Keratinocyte (primary cell): ENCODE data around the gene MAP3K4. TPM values are rescaled to one million over a fixed set of nuclear protein-coding genes. Genes with fewer than 3 reads are reported as not detected.

Experiments used
- DNase-seq: peaks from one replicate; pipeline ENCODE4 v3.0.0-alpha.2; 2011; ENCODE audit warnings: low read depth, missing footprints, low spot score
- FAIRE-seq: peaks from 2 replicates; lab custom pipeline; 2011; peaks lifted over from hg19 to GRCh38; lab: Jason Lieb, UNC
- H2AFZ ChIP-seq: 2 replicates; pipeline ENCODE4 v1.6.0; 2012; ENCODE audit warnings: low read length, control low read depth, inconsistent platforms; ENCODE audit not compliant: control insufficient read depth
- H3K27ac ChIP-seq: 2 replicates; pipeline ENCODE4 v1.5.1; 2011; ENCODE audit warnings: low read length; ENCODE audit not compliant: control insufficient read depth, insufficient read depth
- H3K27me3 ChIP-seq: 3 replicates; pipeline ENCODE4 v1.6.0; 2011; ENCODE audit warnings: low read length; ENCODE audit not compliant: control insufficient read depth, insufficient read depth; ENCODE audit errors: extremely low read depth
- H3K36me3 ChIP-seq, 2 experiments: 2 replicates in 1 of 2; 3 replicates in 1 of 2; pipeline ENCODE4 v1.5.1; 2011; ENCODE audit warnings: low read length in 2 of 2, mild to moderate bottlenecking in 1 of 2; ENCODE audit not compliant: control insufficient read depth in 2 of 2, insufficient read depth in 2 of 2; ENCODE audit errors: extremely low read depth in 1 of 2
- H3K4me1 ChIP-seq: 3 replicates; pipeline ENCODE4 v1.5.1; 2011; ENCODE audit warnings: low read length; ENCODE audit not compliant: control insufficient read depth, insufficient read depth; ENCODE audit errors: extremely low read depth
- H3K4me2 ChIP-seq: 3 replicates; pipeline ENCODE4 v1.6.0; 2011; ENCODE audit warnings: low read depth, low read length; ENCODE audit not compliant: control insufficient read depth, insufficient read depth; ENCODE audit errors: extremely low read depth
- H3K4me3 ChIP-seq, 3 experiments: fragments of 200-600 bp in 1 of 3; sonication (generic) in 1 of 3; 2 replicates in 2 of 3; 3 replicates in 1 of 3; pipeline ENCODE4 v1.5.1; 2011 to 2016; ENCODE audit warnings: low read length in 3 of 3, mild to moderate bottlenecking in 3 of 3, control low read depth in 2 of 3, inconsistent platforms in 1 of 3, low read depth in 1 of 3, mixed read lengths in 1 of 3, mixed run types in 1 of 3, moderate library complexity in 1 of 3; ENCODE audit not compliant: control insufficient read depth in 2 of 3, insufficient read depth in 2 of 3; ENCODE audit errors: extremely low read depth in 1 of 3
- H3K79me2 ChIP-seq: 2 replicates; pipeline ENCODE4 v1.6.0; 2012; ENCODE audit warnings: low read length; ENCODE audit not compliant: control insufficient read depth, insufficient read depth
- H3K9ac ChIP-seq: 3 replicates; pipeline ENCODE4 v1.6.0; 2011; ENCODE audit warnings: low read length; ENCODE audit not compliant: control insufficient read depth, insufficient read depth; ENCODE audit errors: extremely low read depth
- H3K9me1 ChIP-seq: 3 replicates; pipeline ENCODE4 v1.6.0; 2011; ENCODE audit warnings: low read length; ENCODE audit not compliant: control insufficient read depth, insufficient read depth; ENCODE audit errors: extremely low read depth
- H3K9me3 ChIP-seq: 2 replicates; pipeline ENCODE4 v1.5.1; 2012; ENCODE audit warnings: low read depth, low read length; ENCODE audit not compliant: control insufficient read depth
- H4K20me1 ChIP-seq: 3 replicates; pipeline ENCODE4 v1.6.0; 2011; ENCODE audit warnings: low read length; ENCODE audit not compliant: control insufficient read depth, insufficient read depth; ENCODE audit errors: extremely low read depth
- EZH2 ChIP-seq: IDR thresholded peaks from one replicate; pipeline ENCODE4 v1.6.1; 2012; ENCODE audit warnings: inconsistent platforms, mild to moderate bottlenecking, low read length, moderate library complexity
- dilution Hi-C: fragments of 300-500 bp; cut with MboI; formaldehyde crosslinking; loops from one replicate; pipeline ENCODE4 v1.7.0; 2020; ENCODE audit warnings: low sequenced_read_pairs; ENCODE audit not compliant: extremely low pct_ligation_motif_present
- polyA plus RNA-seq, 5 experiments: library from polyadenylated mRNA; depleted of rRNA in 3 of 5; stranded (reverse) in 3 of 5; stranded (forward) in 1 of 5; unstranded in 1 of 5; fragments of >200 nt; gene quantifications; 1 replicate in 1 of 5; 2 replicates in 3 of 5; 3 replicates in 1 of 5; pipeline versions ENCODE4 v1.2.1 to v1.2.3, GENCODE V29; 2011 to 2012; ENCODE audit warnings: missing spikeins in 2 of 5, low read depth in 1 of 5, low replicate concordance in 1 of 5
- TF ChIP-seq, protein P1 (sequence below), 3 experiments: IDR thresholded peaks in 1 of 3; conservative IDR thresholded peaks in 1 of 3; optimal IDR thresholded peaks in 1 of 3; 2 replicates in 2 of 3; 3 replicates in 1 of 3; pipeline versions ENCODE3 to v1.5.1; 2011; ENCODE audit warnings: low read length in 3 of 3, mild to moderate bottlenecking in 3 of 3, moderate library complexity in 2 of 3, control low read depth in 1 of 3, inconsistent platforms in 1 of 3; ENCODE audit not compliant: insufficient read depth in 2 of 3; ENCODE audit errors: extremely low read depth in 1 of 3

MAP3K4 gene
- polyA plus RNA-seq, 1 donor (not counting 4 experiments of a cell fraction or from before 2014, with no cell fraction given) = 12.8 TPM

DNA sequence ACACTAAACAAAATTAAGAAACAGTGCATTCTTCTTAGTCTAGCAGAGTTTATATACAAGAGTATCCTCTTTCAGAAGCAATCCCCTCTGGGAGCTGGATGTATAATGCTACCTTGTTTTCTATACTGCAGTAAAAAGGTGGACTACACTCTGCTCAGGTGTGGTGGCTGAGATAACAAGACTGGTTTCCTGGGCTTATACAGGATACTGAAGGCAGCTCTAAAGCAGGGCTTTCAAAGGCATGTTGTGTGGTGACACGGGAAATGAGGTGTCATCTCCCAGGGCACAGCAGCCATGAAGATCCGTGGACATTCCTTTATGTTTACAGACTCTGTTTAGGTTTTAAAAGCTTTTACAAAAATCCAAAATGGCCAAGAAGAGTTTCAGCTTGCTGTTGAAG, 136.7 kb downstream of the MAP3K4 start:
- Histone ChIP-seq H2AFZ (no peak overlapping the region), H3K27me3 (no peaks in the 10 kb centered on the region), H3K9me3 (no peaks in the 10 kb centered on the region), H3K9me1 (no peaks in the 10 kb centered on the region), H3K27ac (no peak overlapping the region), H3K4me1 (no peaks in the 10 kb centered on the region), H3K4me2 (no peak overlapping the region), H4K20me1 (no peaks in the 10 kb centered on the region), H3K36me3 (peaks cover 7 to 14% of the 10 kb centered on the region in 2 experiments), H3K4me3 (no peak overlapping the region), H3K9ac (no peak overlapping the region), H3K79me2 (no peaks in the 10 kb centered on the region)
- dilution Hi-C loops = no loop called here
- TF ChIP-seq, protein P1, sequence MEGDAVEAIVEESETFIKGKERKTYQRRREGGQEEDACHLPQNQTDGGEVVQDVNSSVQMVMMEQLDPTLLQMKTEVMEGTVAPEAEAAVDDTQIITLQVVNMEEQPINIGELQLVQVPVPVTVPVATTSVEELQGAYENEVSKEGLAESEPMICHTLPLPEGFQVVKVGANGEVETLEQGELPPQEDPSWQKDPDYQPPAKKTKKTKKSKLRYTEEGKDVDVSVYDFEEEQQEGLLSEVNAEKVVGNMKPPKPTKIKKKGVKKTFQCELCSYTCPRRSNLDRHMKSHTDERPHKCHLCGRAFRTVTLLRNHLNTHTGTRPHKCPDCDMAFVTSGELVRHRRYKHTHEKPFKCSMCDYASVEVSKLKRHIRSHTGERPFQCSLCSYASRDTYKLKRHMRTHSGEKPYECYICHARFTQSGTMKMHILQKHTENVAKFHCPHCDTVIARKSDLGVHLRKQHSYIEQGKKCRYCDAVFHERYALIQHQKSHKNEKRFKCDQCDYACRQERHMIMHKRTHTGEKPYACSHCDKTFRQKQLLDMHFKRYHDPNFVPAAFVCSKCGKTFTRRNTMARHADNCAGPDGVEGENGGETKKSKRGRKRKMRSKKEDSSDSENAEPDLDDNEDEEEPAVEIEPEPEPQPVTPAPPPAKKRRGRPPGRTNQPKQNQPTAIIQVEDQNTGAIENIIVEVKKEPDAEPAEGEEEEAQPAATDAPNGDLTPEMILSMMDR (optimal IDR thresholded peaks at IDR 0.05 in 1 of 3, IDR thresholded peaks at IDR 0.05 in 1 of 3, conservative IDR thresholded peaks at IDR 0.05 in 1 of 3; ENCODE audit: extremely low read depth in 1 of 3, insufficient read depth in 2 of 3, low read length in 3 of 3) = no peak
- no peak for TF ChIP-seq EZH2
- DNase-seq (no peak), FAIRE-seq (no peak)

DNA sequence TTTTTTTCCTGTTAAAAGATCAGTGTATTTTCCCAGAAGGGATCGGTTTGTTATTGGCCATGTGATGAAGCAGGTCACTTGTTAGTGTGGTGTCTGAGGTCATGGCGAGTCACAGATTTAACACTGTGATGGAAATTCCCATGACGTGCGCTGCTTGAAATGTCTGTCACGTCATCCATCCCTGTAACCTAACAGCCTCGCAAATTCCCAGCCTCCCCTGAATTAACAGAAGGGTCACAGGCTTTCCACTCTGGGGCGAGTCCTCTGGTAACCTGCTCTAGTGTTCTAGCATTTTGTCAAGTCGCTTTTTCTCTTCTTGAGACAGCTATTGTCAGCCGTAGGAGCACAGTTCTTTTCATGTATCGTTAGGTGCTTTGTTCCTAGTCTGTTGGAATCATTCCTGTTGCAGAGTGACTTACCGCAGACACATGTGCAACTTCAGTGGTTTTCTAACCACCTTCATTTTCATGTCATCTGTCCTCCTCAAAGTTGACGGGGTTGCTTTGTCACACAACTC, 137.2 kb downstream of the MAP3K4 start:
- Histone ChIP-seq H3K9me1 (no peaks in the 10 kb centered on the region), H3K4me1 (no peaks in the 10 kb centered on the region), H3K9ac (no peak overlapping the region), H2AFZ (no peak overlapping the region), H3K9me3 (no peaks in the 10 kb centered on the region), H4K20me1 (no peaks in the 10 kb centered on the region), H3K4me3 (no peak overlapping the region), H3K27me3 (no peaks in the 10 kb centered on the region), H3K36me3 (peaks cover 7 to 14% of the 10 kb centered on the region in 2 experiments), H3K27ac (no peak overlapping the region), H3K4me2 (no peak overlapping the region), H3K79me2 (no peaks in the 10 kb centered on the region)
- dilution Hi-C loops = no loop called here
- FAIRE-seq (no peak), DNase-seq (no peak)
- TF ChIP-seq EZH2 = no peak
- TF ChIP-seq, protein P1 (optimal IDR thresholded peaks at IDR 0.05 in 1 of 3, IDR thresholded peaks at IDR 0.05 in 1 of 3, conservative IDR thresholded peaks at IDR 0.05 in 1 of 3; ENCODE audit: extremely low read depth in 1 of 3, insufficient read depth in 2 of 3, low read length in 3 of 3) = no peak
